Spinal cord (tissue), 10 donors: ENCODE results near the gene GNAI3. TPM values are rescaled to one million over a fixed set of nuclear protein-coding genes. Genes with fewer than 3 reads are reported as not detected.
A peak's percentile ranks its signal among the peaks of the same experiment; 100 is the strongest.

ENCODE experiments used
- DNase-seq, 6 donors: peaks; one replicate each; pipeline versions ENCODE4 v3.0.0 to v3.0.0-alpha.2; 2013 to 2015; ENCODE audit warnings: low spot score in 6 of 6, low read depth in 4 of 6
- H3K27ac ChIP-seq: one replicate; pipeline ENCODE4 v1.5.1; 2013; ENCODE audit warnings: low read depth, low read length, control low read depth
- H3K27me3 ChIP-seq: one replicate; pipeline ENCODE4 v1.6.1; 2013; ENCODE audit warnings: low read length; ENCODE audit not compliant: control insufficient read depth, insufficient read depth
- H3K36me3 ChIP-seq: one replicate; pipeline ENCODE4 v1.6.1; 2013; ENCODE audit warnings: low read length; ENCODE audit not compliant: control insufficient read depth, insufficient read depth
- H3K4me1 ChIP-seq: one replicate; pipeline ENCODE4 v1.6.1; 2013; ENCODE audit warnings: low read length; ENCODE audit not compliant: control insufficient read depth, insufficient read depth
- H3K4me3 ChIP-seq: one replicate; pipeline ENCODE4 v1.5.1; 2013; ENCODE audit warnings: low read depth, low read length, control low read depth
- H3K9me3 ChIP-seq: one replicate; pipeline ENCODE4 v1.6.1; 2013; ENCODE audit warnings: low read length; ENCODE audit not compliant: control insufficient read depth, insufficient read depth
- WGBS: methylation state at CpG from one replicate; pipeline ENCODE4 v1.1.5; 2013; ENCODE audit warnings: missing lambda C conversion rate; ENCODE audit not compliant: insufficient coverage; 5-methylcytosine and 5-hydroxymethylcytosine counted together
- long read RNA-seq, 4 donors: transcript quantifications; one replicate each; lab custom pipeline, GENCODE V29; 2026
- polyA plus RNA-seq, 2 donors: library from polyadenylated mRNA; unstranded; fragments of 120-200 nt; gene quantifications; one replicate each; pipeline ENCODE4 v1.2.1, GENCODE V29; 2013; ENCODE audit not compliant: insufficient read length in 2 of 2
- total RNA-seq, 2 donors: library from RNA; depleted of rRNA in 1 of 2; stranded (reverse); fragments of 120-200 nt in 1 of 2; fragments of >200 nt in 1 of 2; gene quantifications; one replicate each; pipeline versions ENCODE4 v1.2.3 to v1.2.4, GENCODE V29; 2013 to 2014
- donor health status: healthy.

The GNAI3 gene
- total RNA-seq (10 to 100 TPM; 10.3 to 13.0 TPM), polyA plus RNA-seq (1 to 10 TPM; 8.4 to 9.8 TPM)
- long read RNA-seq, donor 1, full-length matches to known transcripts: 33 of 33 reads
- long read RNA-seq, donor 1, partial matches to known transcripts: 0 of 33 reads
- long read RNA-seq, donor 1, other reads (novel, unspliced or antisense): 0 of 33 reads
- long read RNA-seq, donor 2, full-length matches to known transcripts: 16 of 16 reads
- long read RNA-seq, donor 2, partial matches to known transcripts: 0 of 16 reads
- long read RNA-seq, donor 2, other reads (novel, unspliced or antisense): 0 of 16 reads
- long read RNA-seq, donor 3, full-length matches to known transcripts: 20 of 27 reads
- long read RNA-seq, donor 3, partial matches to known transcripts: 7 of 27 reads
- long read RNA-seq, donor 3, other reads (novel, unspliced or antisense): 0 of 27 reads
- long read RNA-seq, donor 4, full-length matches to known transcripts: 18 of 31 reads
- long read RNA-seq, donor 4, partial matches to known transcripts: 13 of 31 reads
- long read RNA-seq, donor 4, other reads (novel, unspliced or antisense): 0 of 31 reads

DNA sequence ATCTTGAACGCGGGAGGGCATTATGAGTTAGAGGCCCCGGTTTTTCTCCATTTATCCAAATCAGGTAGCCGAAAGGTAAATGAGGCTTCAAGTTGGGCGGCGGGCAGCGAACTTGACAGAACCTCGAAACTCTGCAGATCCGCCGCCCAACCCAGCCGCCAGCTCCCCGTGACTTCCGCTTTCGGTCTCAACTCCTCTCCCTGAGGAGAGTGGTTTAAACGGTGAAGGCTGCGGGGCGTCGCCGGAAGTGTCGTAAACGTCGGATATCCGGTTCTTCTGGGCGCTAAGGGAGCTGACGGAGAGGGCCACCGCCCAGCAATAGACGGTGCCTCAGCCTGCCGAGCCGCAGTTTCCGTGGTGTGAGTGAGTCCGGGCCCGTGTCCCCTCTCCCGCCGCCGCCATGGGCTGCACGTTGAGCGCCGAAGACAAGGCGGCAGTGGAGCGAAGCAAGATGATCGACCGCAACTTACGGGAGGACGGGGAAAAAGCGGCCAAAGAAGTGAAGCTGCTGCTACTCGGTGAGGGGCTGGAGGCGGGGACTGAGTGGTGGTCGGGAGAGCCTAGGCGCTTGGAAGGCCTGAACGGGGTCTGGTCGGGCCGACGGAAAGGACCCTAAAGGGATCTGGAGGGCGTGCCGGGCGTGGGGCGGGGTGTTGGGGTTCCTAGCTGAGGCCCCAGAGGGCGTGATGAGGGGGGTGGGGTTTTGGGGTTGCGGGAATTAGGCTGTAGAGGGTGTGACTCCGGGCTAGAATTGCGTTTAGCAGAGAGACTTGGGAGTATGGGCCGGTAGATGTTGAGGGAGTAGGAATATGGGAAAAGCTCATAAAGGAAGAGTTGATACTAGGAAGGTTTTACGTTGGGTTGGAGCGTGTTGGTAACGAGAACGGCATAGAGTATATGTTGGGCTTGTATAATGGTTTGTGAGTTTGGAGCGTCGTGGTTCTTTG is at the start of gene GNAI3:
Gene GNAI3, plus strand, starts transcription at position 295 of the 947 bp plus-strand sequence. Its CDS starts 106 bp downstream, at position 401.
- peak within 1 kb of the TSS; percentile 99 for H3K4me3 ChIP-seq
- H3K9me3 ChIP-seq: no peaks in the 10 kb centered on the region
- 0% methylated on average over 64 of the region's 68 CpGs for WGBS
- H3K4me1 ChIP-seq: peaks cover 4% of the 10 kb centered on the region
- peak within 1 kb of the TSS; percentile 97 for H3K27ac ChIP-seq
- H3K36me3 ChIP-seq: peaks cover 9% of the 10 kb centered on the region
- H3K27me3 ChIP-seq: no peaks in the 10 kb centered on the region
- DNase-seq: peak; percentile 91 to 99 (median 94)

DNA sequence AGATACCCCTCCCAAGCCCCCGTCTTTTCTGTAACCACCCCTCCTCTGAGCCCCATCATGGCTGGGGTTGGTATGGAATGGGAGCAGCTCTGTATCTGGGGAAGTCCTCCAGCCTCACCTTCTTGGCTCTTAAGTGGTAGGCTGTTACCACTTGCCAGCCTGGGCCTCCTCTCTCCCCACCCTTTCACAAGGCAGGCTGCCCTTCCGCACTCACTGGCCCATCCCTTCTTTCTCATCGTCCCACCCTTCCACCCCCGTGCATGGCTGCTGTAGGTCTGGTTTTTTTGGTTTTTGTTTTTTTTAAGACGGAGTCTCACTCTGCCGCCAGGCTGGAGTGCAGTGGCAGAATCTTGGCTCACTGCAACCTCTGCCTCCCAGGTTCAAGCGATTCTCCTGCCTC is 49.3 kb upstream of the GNAI3 start:
- DNase-seq: no peak
- Histone ChIP-seq H3K4me3 (no peak overlapping the region), H3K4me1 (peaks cover 28% of the 10 kb centered on the region), H3K27me3 (no peaks in the 10 kb centered on the region), H3K36me3 (peaks cover 27% of the 10 kb centered on the region), H3K27ac (no peak overlapping the region), H3K9me3 (no peaks in the 10 kb centered on the region)
- WGBS: no CpG with 5 or more reads among the region's 7 CpGs

- 70% methylated on average over 4 of the region's 4 CpGs for whole genome bisulfite sequencing
Measured at GRCh38 chr1:109499661-109500536, 48.5 kb upstream of the GNAI3 start.

DNA sequence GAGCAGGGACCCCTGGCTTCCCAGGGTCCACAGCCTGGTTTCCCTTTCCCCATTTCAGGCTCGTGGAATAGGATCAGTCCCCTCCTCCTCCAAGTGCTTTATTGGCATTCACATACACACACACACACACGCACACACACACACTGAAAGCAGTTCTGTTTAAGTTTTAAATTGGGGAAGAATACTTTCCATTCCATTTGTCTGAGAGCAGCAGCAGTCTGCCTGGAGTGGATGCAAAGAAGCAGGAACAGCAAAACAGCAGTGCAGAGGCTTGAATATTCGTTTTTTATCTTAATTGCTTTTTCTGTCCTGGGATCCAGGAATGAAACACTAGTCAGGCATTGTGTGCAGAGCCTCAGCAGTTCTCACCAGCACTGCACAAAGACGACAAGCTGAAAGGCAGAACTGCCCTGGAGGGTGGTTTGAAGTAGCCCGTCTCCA is 47.5 kb upstream of the GNAI3 start:
- peak in 2 of 6 donors; percentile 43 to 61 for DNase-seq
- H3K4me1 ChIP-seq: peaks cover 20% of the 10 kb centered on the region
- H3K4me3 ChIP-seq: no peak overlapping the region
- peaks cover 23% of the 10 kb centered on the region for H3K36me3 ChIP-seq
- H3K27me3 ChIP-seq: no peaks in the 10 kb centered on the region
- H3K9me3 ChIP-seq: no peaks in the 10 kb centered on the region
- no peak overlapping the region for H3K27ac ChIP-seq
- 23% methylated on average over 2 of the region's 5 CpGs for WGBS

More at GRCh38 chr1:109499661-109500536, 48.5 kb upstream of the GNAI3 start:
- Histone ChIP-seq H3K36me3 (peaks cover 27% of the 10 kb centered on the region), H3K9me3 (no peaks in the 10 kb centered on the region), H3K4me1 (peaks cover 20% of the 10 kb centered on the region), H3K27ac (no peak overlapping the region), H3K4me3 (no peak overlapping the region), H3K27me3 (no peaks in the 10 kb centered on the region)
- DNase-seq: no peak

GRCh38 chr1:109501644-109502363 is 46.6 kb upstream of the GNAI3 start:
- 51% methylated on average over 4 of the region's 5 CpGs for WGBS
- H3K4me3 ChIP-seq: no peak overlapping the region
- H3K27ac ChIP-seq: no peak overlapping the region

GRCh38 chr1:109502364-109502851 is 46.0 kb upstream of the GNAI3 start:
- H3K4me1 ChIP-seq: peaks cover 24% of the 10 kb centered on the region
- no CpG with 5 or more reads among the region's 3 CpGs for WGBS
- H3K27ac ChIP-seq: no peak overlapping the region

More at GRCh38 chr1:109501644-109502363, 46.6 kb upstream of the GNAI3 start:
- Histone ChIP-seq H3K27me3 (no peaks in the 10 kb centered on the region), H3K36me3 (peaks cover 22% of the 10 kb centered on the region), H3K9me3 (no peaks in the 10 kb centered on the region), H3K4me1 (peaks cover 24% of the 10 kb centered on the region)
- DNase-seq: no peak

GRCh38 chr1:109503935-109504334 is 44.5 kb upstream of the GNAI3 start:
- Histone ChIP-seq H3K36me3 (peaks cover 24% of the 10 kb centered on the region), H3K27me3 (no peaks in the 10 kb centered on the region), H3K27ac (no peak overlapping the region), H3K4me1 (peaks cover 18% of the 10 kb centered on the region), H3K9me3 (no peaks in the 10 kb centered on the region), H3K4me3 (no peak overlapping the region)
- DNase-seq: no peak
- WGBS: 85% methylated on average over 4 of the region's 5 CpGs

More at GRCh38 chr1:109502364-109502851, 46.0 kb upstream of the GNAI3 start:
- Histone ChIP-seq H3K9me3 (no peaks in the 10 kb centered on the region), H3K36me3 (peaks cover 20% of the 10 kb centered on the region), H3K27me3 (no peaks in the 10 kb centered on the region), H3K4me3 (no peak overlapping the region)
- DNase-seq: no peak

DNA sequence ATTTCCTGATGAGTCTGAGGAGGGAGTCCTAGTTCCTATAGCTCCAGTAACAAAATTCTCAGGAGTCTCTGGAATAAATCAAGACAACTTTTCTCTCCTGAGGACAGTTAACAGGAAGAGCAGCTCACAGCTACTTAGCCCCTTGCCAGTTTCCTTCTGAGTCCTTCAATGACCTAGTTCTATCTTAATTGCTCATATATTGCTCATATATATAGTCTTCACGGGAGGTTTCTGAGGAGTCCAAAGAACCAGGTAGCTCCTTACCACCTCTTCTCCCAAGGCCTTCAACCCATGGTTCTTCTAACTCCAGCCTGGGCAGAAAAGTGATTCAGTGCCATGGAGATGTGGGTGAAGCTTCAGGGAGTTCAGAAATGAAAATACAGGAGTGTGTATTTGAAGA is 43.4 kb upstream of the GNAI3 start:
- H3K27me3 ChIP-seq: no peaks in the 10 kb centered on the region
- no peak overlapping the region for H3K4me3 ChIP-seq
- peaks cover 24% of the 10 kb centered on the region for H3K4me1 ChIP-seq
- H3K36me3 ChIP-seq: peaks cover 20% of the 10 kb centered on the region
- H3K9me3 ChIP-seq: no peaks in the 10 kb centered on the region
- H3K27ac ChIP-seq: no peak overlapping the region
- DNase-seq: no peak
- no CpG with 5 or more reads among the region's 1 CpG for WGBS
